ENCODE data around the gene TLL1.

DNA sequence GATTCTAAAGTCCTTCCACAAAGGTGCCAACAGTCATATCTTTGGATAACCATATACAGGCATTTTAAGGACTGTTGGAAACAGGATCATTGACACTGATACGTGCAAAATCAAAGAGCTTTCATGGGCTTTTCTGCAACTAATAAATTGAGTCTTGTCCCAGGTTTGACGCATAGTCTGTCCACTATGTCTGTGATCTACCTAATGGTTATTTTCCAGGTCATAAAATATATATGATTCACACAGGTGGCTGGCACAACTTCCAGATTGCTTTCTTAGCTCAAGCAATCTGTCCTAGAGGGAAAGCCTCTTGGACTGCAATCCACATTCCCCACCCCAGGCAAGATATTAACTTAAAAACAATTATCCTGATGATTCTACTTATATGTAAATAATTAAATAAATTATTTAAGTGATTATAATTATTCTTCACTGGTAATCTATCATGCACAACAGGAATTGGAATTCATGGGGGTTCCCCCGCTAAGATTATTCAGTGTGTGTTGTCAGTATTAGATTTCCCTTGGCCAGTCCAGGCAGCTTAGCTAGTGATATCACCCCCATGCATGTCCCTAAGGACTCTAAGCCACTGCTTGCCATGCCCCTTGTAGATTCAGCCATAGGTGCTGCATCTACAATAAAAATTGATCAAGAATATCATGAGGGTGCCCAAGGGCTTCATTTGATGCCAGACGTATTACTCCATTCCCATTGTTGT, 97.8 kb downstream of the TLL1 start:
- TF ChIP-seq ZNF263 (CRISPR knock-in tag; IDR thresholded peaks at IDR 0.05; ENCODE audit: low read depth) (no peak), TEAD4 (CRISPR knock-in tag; IDR thresholded peaks at IDR 0.05) (no peak), ZBTB21 (CRISPR knock-in tag; IDR thresholded peaks at IDR 0.05; ENCODE audit: borderline replicate concordance) (no peak)
- TF ChIP-seq, protein P1, sequence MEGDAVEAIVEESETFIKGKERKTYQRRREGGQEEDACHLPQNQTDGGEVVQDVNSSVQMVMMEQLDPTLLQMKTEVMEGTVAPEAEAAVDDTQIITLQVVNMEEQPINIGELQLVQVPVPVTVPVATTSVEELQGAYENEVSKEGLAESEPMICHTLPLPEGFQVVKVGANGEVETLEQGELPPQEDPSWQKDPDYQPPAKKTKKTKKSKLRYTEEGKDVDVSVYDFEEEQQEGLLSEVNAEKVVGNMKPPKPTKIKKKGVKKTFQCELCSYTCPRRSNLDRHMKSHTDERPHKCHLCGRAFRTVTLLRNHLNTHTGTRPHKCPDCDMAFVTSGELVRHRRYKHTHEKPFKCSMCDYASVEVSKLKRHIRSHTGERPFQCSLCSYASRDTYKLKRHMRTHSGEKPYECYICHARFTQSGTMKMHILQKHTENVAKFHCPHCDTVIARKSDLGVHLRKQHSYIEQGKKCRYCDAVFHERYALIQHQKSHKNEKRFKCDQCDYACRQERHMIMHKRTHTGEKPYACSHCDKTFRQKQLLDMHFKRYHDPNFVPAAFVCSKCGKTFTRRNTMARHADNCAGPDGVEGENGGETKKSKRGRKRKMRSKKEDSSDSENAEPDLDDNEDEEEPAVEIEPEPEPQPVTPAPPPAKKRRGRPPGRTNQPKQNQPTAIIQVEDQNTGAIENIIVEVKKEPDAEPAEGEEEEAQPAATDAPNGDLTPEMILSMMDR (IDR thresholded peaks at IDR 0.05) = no peak

Measured in WTC11 (cell line).